GM19395 (cell line): Measurements from ENCODE around the gene SLC9A8.

Experiments
- ATAC-seq: cut with Tn5 transposase; IDR thresholded peaks from one replicate; pipeline ENCODE4 v1.9.1; 2021; ENCODE audit warnings: mild to moderate bottlenecking, moderate library complexity; ENCODE audit not compliant: unreplicated experiment

The SLC9A8 gene

DNA sequence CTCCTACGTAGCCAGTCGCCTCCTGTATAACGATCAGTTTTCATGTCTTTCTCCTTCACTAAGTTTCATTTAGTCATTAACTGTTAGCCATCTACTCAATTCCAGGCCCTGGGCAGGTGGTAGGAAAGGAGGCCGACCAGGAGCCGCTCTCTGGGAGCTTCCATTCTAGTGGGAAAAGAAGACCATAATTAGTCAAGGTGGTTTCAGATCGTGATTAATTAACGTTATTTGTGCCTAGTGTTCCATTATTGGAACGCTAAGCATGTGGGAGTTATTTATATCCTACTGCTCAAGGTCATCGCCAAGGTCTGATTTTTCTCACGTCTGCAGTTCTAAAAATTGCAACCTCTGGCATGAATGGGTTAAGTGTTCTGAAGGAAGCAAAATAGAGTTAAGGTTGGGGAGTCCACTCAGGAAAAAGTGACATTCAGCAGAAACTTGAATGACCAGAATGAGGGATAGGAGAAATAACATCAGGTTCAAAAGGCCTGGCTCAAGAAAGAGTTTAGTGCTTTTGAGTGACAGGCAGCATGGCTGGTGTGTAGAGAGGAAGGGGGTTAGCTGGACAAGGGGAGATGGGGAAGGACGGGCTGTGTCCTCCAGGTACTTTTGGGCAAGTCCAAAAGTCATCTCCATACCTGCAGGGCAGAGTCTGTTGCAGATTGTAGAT lies 812 bp downstream of the SLC9A8 start:
- ATAC-seq, result no peak

DNA sequence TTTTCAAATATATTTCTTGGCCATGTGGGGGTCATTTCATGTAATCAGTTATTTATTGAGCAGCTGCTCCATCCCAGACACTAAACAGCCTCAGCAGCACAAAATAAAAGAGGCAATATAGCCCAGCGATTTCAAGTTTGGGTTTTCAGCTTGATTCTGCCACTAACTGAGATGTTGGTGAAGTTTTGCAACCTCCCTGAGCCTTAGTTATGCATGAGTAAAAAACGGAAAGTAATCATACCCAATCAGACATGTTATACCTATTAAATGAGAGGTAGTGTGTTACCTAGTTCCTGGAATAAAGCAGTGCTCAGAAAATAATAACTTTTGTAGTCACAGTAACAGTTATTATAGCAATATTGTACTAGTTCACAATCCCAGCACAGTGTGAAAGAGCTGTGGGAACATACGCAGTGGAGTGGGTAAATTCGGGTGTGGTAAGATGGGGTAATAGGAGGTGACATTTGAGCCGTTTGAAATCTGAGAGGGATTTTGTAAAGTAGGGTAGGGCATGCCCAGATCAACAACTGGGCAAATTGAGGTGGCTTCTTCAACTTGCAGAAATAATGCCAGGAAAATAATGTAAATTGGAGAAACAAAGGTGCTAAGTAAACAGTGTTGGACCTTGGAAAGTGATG lies 1.5 kb downstream of the SLC9A8 start:
- ATAC-seq, result no peak

DNA sequence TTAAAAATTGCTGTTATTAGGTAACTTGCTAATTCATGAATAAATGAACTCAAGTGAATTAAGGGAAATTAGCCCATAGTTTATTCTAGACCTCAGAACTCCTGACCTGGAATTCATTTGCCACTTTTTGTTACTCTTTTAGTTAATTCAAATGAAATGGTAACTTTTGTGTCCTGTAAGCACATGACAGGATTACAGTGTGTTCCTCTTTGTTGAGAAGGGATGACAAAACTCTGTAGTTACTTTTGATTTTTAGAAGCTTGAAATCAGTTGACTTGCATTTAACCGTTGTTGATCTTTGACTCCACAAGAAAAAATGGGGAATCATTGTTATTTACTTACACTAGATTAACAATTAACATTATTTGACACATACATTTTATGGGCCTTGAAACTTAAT lies 6.2 kb downstream of the SLC9A8 start:
- no peak for ATAC-seq

DNA sequence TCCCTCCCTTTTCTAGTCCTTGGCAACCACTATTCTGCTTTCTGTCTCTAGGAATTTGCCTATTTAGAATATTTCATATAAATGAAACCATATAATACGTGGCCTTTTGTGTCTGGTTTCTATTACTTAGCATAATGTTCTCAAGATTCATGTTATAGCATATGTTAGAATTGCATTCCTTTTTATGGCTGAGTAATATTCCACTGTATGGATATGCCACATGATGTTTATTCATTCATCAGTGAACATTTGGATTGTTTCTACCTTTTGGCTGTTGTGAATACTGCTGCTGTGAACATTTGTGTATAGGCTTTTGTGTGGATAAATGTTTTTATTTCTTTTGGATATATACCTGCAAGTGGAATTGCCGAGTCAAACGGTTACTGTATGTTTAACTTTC lies 7.1 kb downstream of the SLC9A8 start:
- ATAC-seq, result no peak

DNA sequence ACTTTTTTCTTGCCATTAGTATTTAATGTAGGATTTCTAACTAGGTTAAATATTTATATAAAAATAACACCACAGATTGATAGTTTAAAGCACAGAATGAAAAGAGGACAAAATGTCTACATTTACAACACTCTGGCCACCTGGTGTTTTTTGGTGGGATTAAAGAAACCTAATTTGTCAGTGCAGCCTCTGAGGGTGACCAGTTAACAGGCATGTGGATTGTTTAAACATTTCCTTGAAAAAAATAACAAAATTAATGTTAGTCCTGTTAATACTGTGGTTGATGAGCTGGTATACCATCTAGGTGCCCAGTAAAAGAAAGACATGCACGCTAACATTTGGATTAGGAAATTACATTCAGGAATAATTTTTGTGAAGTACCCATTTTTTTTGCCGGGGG lies 8.8 kb downstream of the SLC9A8 start:
- no peak for ATAC-seq

DNA sequence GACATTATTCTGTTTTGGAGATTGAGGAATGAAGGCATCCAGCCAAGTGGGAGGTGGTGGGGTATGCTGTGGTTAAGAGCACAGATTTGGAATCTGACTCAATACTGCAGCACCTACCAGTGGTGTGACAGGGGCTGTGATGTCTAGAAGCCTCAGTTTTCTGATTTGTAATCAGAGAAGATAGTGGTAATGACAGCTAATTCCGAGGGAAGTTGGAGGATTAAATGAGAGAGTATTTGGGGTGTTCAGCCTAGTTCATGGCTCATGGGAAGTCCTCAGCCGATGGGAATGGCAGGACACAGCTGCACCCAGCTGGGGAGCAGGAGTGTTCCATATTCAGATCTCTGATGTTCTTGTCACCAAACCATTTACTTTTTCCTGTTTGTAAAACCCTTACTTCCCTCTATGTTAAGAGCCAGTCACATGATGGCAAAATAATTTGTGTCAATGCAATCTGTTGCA lies 9.3 kb downstream of the SLC9A8 start:
- ATAC-seq, result no peak

DNA sequence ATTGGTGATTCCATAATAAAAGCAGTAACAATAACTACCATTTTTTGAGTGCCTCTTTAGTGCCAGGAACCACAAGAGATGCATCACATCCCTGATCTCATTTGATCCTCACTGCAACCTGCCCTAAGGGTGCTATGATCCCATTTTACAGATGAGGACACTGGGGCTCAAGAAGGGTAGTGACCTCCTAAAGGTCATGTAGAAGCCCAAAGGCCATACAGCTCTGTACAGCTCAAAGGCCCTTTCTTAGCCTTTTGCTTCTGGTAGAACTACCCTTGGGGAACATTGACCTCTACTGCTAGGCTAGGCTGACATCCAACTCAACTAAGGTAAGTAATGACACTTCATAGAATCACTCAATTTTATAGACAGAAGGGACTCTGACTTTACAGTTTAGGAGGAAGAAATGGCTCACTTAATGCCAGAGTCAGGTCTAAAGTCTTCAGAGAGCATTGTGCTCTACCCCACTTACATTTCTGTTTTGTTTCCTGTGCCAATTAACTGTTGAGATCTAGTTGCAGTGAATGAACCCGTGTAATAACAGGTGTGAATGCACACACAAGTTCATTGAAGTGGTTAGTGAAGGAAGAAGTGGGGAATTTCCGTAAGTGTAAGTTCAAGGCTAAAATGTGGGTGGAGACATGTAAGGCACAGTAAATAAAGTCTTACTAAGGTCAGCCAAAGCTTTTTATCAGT lies 10.7 kb downstream of the SLC9A8 start:
- ATAC-seq, result no peak

DNA sequence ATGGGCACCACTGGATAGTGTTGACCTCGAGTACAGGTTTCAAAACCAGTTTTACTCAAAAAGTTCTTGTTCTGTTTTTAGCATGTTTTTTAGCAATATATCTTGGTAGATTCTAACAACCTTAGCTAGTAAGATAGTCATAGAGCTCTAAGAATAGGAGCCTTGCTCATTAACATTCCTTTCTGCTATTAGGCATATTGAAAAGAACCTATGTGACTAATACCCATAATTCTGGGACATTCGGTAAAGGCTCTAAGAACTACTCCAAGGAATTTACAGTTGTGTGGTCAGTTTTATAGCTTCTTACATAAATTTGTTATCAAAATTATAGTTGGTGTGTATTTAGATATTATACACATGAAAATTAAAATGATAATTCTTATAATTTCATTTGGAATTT lies 11.6 kb downstream of the SLC9A8 start:
- no peak for ATAC-seq

DNA sequence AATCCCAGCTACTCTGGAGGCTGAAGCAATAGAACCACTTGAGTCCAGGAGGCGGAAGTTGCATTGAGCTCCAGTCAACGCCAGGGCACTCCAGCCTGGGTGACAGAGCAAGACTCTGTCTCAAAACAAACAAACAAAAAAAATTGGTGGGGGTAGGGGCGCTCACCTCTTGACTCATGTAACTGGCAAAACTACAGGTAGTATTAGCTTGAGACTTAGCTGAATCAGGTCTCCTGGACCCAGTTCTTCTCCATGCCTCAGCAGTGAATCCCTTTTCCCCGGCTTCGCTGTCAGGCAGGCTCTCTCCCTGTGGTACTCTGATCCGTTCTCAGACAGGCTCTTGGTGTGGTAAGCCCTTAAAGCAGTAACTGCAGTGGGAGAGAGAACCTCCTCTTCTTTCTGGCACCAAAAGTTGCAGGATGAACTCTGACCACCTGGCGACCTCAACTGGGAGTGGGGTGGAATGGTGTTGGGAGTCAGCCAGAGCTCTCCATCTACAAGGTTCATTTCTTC lies 12.9 kb downstream of the SLC9A8 start:
- no peak for ATAC-seq

DNA sequence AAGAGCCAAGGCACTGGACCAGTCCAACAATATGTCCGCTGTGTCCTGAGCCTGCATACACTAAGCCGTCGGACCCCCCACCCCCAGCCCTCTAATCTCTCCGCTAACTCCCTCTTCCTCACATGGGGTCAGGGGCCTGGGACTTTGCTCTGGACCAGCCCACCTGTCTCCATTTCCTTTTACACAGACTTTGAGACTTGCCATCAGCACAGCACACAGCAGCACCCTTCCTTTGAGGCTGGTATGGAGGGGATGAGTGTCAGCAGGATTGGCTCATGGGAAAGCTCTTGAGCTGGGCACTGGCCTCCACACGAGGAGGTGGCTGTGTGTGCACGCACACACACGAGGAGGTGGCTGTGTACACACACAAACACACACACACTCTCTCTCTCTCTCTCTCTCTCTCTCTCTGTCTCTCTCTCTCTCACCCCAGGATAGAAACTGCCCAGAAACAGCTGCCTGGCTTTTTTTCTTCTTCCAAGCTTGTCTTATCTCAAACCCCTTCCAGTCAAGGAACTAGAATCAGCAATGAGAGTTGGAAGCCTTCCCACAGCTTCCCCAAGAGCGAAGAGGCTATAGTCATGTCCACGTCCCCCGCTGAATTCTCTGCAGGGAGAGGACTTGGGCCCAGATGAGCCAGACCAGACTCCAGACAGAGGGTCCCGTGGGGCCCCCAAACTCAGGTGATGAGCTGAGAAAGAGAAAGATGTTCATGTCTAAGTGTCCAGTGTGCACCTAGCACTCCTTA lies 18.6 kb downstream of the SLC9A8 start:
- no peak for ATAC-seq

DNA sequence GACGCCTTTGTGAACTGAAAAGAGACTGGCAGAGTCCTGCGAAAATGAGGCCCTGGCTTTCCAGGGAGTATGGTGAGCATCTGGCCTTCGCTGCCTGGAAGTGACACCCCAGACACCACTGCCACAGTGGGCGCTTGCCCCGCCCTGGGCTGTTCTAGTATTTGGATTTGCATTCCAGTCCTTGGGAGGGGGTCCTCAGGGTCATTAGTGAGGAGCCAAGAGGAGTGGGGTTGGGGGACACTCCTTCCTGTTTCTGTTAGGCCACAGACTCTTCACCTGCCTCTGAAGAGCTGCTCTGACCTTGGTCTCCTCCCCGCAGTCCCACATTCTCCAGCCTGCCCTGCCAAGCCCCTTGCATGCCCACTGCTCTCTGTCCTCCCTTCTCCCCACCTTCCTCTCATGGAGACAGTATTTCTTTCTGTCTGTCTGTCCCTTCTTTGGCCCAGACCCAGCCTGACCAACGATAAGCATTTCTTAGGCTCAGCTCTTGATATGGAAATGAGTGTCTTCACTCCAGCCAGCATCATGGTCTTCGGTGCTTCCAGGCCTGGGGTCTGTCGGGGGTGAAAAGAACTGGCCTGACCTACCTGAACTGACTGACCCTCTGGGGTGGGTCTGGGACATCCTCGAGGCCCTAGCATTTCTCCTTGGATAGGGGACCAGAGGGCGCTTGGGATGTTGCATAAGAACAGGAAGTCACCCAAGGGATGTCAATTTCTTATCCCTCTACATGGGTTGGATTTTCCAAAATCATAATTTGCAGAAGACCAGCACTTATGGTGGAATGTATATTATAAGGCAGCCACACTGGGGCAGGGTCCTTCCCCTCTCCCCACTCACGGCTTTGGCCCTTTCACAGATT lies 19.4 kb downstream of the SLC9A8 start:
- ATAC-seq, result no peak

DNA sequence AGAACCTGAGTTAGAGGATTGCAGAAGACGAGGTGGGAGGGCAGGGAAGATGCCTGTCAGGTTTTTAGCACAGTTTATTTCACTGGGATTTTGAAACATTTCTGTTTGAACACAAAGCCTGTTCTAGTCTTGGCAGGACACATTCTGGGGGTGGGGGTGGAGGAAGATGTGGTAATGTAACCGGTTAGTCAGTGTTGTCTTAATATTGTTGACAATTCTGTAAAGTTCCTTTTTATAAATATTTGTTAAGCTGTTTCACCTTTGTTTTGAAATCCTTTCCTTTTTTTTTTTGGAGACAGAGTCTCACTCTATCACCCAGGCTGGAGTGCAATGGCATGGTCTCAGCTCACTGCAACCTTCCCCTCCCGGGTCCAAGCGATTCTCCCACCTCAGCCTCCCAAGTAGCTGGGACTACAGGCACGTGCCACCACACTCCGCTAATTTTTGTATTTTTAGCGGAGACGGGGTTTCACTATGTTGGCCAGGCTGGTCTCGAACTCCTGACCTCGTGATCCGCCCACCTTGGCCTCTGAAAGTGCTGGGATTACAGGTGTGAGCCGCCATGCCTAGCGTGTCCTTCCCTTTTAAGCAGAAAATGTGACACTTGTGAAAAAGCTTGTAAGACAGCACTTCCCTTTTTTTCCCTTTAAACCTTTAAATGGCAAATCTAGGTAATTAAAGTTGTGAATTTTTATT lies 20.2 kb downstream of the SLC9A8 start:
- no peak for ATAC-seq

DNA sequence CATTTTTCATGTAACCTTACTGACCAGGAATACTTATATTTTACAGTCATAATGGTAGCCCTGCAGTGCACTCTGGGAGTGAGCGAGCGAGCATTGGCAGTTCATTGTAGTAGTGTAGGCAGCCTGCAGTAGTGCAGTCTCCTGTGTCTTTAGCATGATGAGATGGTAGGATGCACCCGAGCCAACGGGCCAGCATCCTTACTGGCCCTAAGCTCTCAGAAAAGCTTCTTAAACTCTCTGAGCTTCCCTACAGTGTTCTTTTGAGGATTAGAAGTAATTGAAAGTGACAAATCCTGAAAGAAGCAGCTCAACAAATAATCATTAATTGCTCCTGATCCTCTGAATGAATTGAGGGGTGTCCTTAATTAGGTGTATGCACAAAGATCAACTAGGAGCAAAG lies 20.9 kb downstream of the SLC9A8 start:
- no peak for ATAC-seq

DNA sequence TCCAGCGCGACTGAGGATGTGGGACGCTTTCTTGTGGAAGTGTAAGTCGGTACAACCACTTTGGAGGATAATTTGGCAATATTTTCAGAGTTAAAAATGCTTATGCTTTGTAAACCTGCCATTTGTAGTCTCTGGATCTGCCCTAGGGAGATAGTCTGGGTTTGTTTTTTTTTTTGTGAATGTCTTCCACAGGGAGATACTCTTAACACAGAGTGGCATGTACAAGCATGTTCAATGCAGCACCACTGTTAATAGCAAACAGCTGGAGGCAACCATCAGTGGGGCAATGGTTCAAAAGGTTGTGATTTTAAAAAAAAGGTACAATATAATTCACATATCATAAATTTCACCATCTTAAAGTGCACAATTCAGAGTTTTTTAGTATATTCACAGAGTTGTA lies 22.4 kb downstream of the SLC9A8 start:
- ATAC-seq, result no peak

DNA sequence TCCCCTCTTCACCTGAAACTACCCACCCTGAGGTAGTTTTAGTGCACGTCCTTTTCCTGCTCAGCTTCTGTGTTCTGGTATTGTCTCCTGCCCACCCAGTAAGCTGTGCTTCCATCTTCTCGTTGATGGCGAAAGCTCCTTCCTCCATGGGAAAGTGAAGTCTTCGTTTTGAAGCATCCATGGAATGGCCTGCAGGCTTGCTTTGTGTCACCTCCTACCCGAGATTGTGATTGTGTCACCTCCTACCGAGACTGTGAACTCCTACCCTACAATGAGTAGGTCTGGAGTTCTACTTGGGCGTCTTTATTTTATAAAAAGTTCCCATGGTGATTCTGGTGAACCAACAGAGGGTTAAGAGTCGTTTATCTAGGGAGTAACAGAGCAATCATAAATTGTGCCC lies 25.9 kb downstream of the SLC9A8 start:
- no peak for ATAC-seq

DNA sequence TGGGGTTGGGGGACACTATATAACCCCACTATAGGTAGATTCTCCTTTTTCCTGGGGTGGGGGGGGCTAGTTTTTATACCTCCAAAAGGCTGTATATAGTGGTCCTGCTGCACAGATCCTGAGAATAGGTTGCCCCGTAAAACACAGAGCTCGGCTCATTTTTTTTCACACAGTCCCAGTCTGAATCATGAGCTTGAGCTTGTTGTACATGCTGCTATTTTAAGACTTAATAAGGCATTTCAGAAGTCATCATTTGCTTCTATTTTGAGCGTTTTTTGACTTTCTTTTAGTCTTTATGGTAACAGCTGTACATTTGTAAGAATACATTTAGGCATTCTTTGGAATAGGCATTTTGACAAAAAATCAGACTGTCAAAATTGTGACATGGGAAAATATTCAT lies 30.5 kb downstream of the SLC9A8 start:
- ATAC-seq, result no peak

DNA sequence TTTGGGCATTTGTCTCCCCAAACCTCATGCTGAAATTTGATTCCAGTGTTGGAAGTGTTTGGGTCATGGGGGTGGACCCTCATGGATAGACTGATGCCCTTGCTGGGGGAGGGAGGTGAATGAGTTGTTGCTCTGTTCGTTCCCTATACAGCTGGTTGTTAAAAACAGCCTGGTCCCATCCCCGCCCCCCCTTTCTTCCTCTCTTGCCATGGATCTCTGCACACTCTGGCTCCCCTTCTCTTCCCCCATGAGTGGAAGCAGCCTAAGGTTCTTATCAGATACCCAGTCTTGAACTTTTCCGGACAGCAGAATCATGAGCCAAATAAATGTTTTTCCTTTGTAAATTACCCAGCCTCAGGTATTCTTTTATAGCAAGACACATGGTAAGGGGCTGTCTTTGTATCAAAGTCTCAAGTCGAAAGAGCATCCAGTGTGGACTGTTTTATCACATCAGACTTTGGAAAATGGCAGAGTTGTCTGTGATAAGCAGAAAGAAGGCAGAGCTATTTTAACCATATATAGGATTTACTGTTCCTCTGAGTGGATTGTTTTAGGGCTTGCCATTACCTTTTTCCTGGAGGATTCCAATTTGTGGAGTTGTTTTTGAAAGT lies 31.2 kb downstream of the SLC9A8 start:
- ATAC-seq, result no peak

DNA sequence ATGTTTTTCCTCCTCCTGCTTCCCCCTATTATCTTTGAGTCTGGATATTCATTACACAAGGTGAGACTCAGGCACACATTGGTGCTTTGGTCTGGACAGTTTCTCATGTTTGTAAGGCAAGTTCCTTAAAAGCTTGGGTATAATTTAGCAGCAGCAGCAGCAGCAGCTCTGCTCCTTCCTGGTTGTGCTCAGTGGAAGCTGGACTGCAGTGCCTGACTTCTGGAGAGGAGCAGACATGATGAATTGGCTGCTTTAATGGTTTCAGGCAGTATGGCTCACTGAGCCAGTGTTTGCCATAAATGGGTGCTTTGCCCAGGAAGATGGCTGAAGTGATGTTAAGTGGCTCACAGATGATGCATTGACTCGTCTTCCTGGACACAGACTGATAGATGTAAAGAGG lies 32.4 kb downstream of the SLC9A8 start:
- ATAC-seq, result no peak

DNA sequence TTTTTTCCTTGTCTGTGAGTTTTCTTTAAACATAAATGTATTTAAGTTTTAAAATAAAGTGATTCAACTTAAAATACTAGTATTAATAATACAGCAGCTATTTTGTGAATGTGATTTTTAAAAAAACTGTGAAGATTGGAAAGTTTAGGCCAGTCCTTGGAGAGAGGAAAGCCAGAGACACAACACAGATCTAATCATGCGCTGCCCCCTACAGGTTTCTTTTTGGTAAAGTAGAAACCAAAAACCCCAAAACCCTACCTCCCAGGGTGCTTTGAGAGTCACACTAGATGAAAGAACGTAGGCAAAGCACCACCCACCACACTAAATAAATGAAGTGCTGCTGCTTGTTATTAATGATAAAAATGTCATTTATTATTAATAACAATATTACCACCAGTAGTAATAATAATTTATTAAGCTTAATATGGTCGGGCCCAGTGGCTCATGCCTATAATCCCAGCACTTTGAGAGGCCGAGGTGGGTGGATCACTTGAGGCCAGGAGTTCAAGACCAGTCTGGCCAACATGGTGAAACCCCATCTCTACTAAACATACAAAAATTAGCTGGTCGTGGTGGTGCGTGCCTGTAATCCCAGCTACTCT lies 33.7 kb downstream of the SLC9A8 start:
- ATAC-seq, result no peak
